Fibroblast of mammary gland (primary cell): ENCODE results near the gene SLC44A3.
A peak's percentile ranks its signal among the peaks of the same experiment; 100 is the strongest.

ENCODE experiments used
- DNase-seq: peaks from one replicate; pipeline ENCODE4 v3.0.0-alpha.2; 2010; ENCODE audit warnings: low read depth
- H3K4me3 ChIP-seq: 2 replicates; pipeline ENCODE4 v1.5.1; 2011; ENCODE audit warnings: low read depth, mild to moderate bottlenecking, low read length, moderate library complexity; ENCODE audit not compliant: control insufficient read depth
- CTCF ChIP-seq: conservative IDR thresholded peaks from 2 replicates; pipeline ENCODE4 v1.5.1; 2011; ENCODE audit warnings: low read depth, low read length, inconsistent platforms; ENCODE audit not compliant: control insufficient read depth, insufficient read depth

The SLC44A3 gene

GRCh38 chr1:94819945-94820746, at the start of gene SLC44A3:
TSS of gene SLC44A3 (plus strand) at chr1:94820357. CDS start at chr1:94820452, 95 bp downstream.
- peak; percentile 29 for DNase-seq
- no peak for TF ChIP-seq CTCF
- peak within 1 kb of the TSS; percentile 58 for H3K4me3 ChIP-seq

GRCh38 chr1:94772230-94772641, 47.9 kb upstream of the SLC44A3 start:
- no peak overlapping the region for H3K4me3 ChIP-seq
- DNase-seq: peak; percentile 73
- no peak for TF ChIP-seq CTCF

GRCh38 chr1:94772845-94773244, 47.3 kb upstream of the SLC44A3 start:
- no peak for DNase-seq
- no peak overlapping the region for H3K4me3 ChIP-seq
- TF ChIP-seq CTCF: no peak

- TF ChIP-seq CTCF: no peak
- H3K4me3 ChIP-seq: no peak overlapping the region
- no peak for DNase-seq
These were observed 46.8 kb upstream of the SLC44A3 start for GRCh38 chr1:94773296-94773809.

GRCh38 chr1:94773931-94774422, 46.2 kb upstream of the SLC44A3 start:
- no peak for TF ChIP-seq CTCF
- peak; percentile 86 for DNase-seq
- no peak overlapping the region for H3K4me3 ChIP-seq

- DNase-seq: no peak
- TF ChIP-seq CTCF: no peak
- H3K4me3 ChIP-seq: no peak overlapping the region
These were observed 43.7 kb upstream of the SLC44A3 start for GRCh38 chr1:94776474-94776873.

- no peak overlapping the region for H3K4me3 ChIP-seq
- no peak for DNase-seq
These were observed 42.9 kb upstream of the SLC44A3 start for GRCh38 chr1:94777281-94777680.

More at GRCh38 chr1:94777281-94777680, 42.9 kb upstream of the SLC44A3 start:
- no peak for TF ChIP-seq CTCF
